ENCODE results near the gene PPP2R2D. TPM values are rescaled to one million over a fixed set of nuclear protein-coding genes. Genes with fewer than 3 reads are reported as not detected.

The PPP2R2D gene
- total and polyA plus RNA-seq, 12 donors = 26.8 to 46.5 (median 35.1) TPM

DNA sequence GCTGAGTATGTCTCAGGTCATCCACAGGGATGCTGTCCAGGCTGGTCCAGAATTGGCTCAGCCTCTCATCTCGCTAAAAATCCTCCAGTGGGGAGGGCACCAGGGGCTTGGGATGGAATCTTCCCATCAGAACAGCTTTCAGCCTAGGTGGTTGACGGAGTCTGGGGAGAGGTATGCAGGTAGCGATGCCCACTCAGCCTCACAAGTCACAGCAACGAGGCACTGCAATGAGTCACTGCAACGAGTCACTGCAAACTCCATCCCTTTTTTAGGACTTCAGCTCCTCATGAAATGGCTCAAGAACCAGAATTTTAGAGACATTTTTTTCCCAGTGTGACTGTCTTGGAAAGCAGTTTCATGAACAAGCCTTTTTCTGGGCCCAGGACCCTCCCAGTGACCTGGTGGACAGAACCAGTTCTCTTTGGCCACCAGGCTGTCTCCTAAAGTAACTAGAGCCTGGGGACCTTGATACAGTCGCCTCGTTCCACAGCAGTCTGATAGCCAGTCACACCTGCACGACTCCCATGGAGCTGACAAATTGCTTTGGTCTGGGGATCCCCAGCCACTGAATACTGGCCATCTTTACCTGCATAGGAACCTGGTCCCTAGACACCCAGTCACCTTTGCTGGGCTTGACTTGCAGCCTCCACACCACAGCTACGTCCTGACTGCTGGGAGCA lies 41.3 kb upstream of the PPP2R2D start:
- no peaks in the 10 kb centered on the region for H3K4me1 ChIP-seq
- 74 to 80% methylated on average over 9 of the region's 9 CpGs for WGBS, 2 donors
- H3K36me3 ChIP-seq = no peaks in the 10 kb centered on the region
- intact Hi-C loops (cut with DNase I) = no loop called here
- H3K4me3 ChIP-seq = no peak overlapping the region
- DNase-seq (no peak), ATAC-seq (no peak)
- H3K27ac ChIP-seq = no peak overlapping the region
- peaks cover 0 to 67% (median 47%) of the 10 kb centered on the region in 7 donors for H3K27me3 ChIP-seq
- TF ChIP-seq, protein P1, sequence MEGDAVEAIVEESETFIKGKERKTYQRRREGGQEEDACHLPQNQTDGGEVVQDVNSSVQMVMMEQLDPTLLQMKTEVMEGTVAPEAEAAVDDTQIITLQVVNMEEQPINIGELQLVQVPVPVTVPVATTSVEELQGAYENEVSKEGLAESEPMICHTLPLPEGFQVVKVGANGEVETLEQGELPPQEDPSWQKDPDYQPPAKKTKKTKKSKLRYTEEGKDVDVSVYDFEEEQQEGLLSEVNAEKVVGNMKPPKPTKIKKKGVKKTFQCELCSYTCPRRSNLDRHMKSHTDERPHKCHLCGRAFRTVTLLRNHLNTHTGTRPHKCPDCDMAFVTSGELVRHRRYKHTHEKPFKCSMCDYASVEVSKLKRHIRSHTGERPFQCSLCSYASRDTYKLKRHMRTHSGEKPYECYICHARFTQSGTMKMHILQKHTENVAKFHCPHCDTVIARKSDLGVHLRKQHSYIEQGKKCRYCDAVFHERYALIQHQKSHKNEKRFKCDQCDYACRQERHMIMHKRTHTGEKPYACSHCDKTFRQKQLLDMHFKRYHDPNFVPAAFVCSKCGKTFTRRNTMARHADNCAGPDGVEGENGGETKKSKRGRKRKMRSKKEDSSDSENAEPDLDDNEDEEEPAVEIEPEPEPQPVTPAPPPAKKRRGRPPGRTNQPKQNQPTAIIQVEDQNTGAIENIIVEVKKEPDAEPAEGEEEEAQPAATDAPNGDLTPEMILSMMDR (IDR thresholded peaks at IDR 0.05) = no peak
- H3K9me3 ChIP-seq = no peaks in the 10 kb centered on the region

DNA sequence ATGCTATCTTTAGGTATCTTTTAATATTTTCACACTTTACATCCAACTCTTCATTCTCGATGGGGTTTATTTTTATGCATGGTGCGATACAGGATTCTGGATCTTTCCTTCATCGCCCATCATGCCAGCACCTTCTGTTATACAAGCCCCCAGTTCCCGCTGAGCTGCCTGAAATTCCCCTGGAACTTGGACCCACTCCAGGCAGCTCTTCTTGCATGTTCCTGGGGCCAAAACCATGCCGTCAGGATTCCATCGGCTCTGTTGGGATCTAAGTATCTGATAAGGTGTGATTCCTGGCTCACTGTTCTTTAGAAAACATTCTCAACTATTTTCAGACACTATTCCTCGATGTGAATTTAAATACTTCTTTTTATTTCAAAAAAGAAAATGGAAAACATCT lies 40.5 kb upstream of the PPP2R2D start:
- ATAC-seq (no peak), DNase-seq (no peak)
- TF ChIP-seq, protein P1 (IDR thresholded peaks at IDR 0.05) = no peak
- Histone ChIP-seq H3K9me3 (no peaks in the 10 kb centered on the region), H3K4me1 (no peaks in the 10 kb centered on the region), H3K4me3 (no peak overlapping the region), H3K36me3 (no peaks in the 10 kb centered on the region), H3K27ac (no peak overlapping the region), H3K27me3 (peaks cover 0 to 68% (median 47%) of the 10 kb centered on the region in 7 donors)
- intact Hi-C loops (cut with DNase I) = no loop called here
- WGBS, 2 donors = 43 to 48% methylated on average over 7 of the region's 7 CpGs

DNA sequence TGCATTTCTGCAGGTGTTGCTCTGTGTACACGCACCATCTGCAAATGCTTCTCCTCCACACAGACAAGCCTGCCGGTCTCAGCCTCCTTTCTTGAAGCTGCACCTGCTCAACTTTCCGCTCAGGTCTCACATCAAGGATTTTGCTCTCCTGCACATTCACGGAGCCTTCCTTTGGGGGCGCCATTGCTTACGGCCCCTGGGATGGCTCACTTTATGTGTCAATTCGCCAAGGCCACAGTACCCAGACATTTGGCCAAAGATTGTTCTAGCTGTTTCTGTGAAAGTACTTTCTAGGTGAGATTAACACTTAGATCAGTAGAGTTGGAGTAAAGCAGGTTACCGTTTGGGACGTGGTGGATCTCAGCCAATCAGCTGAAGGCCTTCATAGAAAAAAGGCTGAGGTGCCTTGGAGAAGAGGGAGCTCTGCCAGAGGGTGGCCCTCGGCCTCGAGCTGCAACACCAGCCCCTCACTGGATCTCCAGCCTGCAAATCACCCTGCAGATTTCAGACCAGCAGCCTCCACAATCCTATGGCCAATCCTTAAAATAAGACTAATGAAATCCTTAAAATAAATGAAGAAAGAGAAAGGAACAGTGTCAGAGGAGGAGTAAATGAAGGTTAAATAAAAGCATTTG lies 39.9 kb upstream of the PPP2R2D start:
- Histone ChIP-seq H3K4me1 (no peaks in the 10 kb centered on the region), H3K36me3 (no peaks in the 10 kb centered on the region), H3K9me3 (no peaks in the 10 kb centered on the region), H3K27ac (no peak overlapping the region), H3K4me3 (no peak overlapping the region), H3K27me3 (peaks cover 0 to 74% (median 42%) of the 10 kb centered on the region in 7 donors)
- ATAC-seq (no peak), DNase-seq (no peak)
- TF ChIP-seq, protein P1 (IDR thresholded peaks at IDR 0.05) = no peak
- 38 to 39% methylated on average over 11 of the region's 11 CpGs for WGBS, 2 donors
- intact Hi-C loops (cut with DNase I) = no loop called here

DNA sequence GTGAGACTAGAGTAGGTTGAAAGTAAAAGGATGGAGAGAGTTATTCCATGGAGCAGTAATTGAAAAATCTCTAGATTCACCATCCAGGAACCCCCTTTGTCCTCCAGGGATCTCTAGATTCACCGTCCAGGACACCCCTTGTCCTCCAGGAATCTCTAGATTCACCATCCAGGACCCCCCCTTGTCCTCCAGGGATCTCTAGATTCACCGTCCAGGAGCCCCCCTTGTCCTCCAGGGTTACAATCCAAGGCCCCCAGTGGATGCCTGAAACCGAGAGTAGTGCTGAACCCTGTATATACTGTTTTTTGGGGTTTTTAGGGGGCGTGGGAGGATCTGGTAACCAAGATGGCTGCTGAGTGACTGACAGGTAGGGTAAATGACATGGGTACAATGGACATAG lies 38.3 kb upstream of the PPP2R2D start:
- no peak overlapping the region for H3K27ac ChIP-seq
- peak in 3 of 8 donors; percentile 77 to 99 (median 79) for ATAC-seq
- H3K4me3 ChIP-seq = no peak overlapping the region
- H3K9me3 ChIP-seq = no peaks in the 10 kb centered on the region
- DNase-seq = no peak
- intact Hi-C loops (cut with DNase I) = no loop called here
- H3K4me1 ChIP-seq = no peaks in the 10 kb centered on the region
- TF ChIP-seq, protein P1 (IDR thresholded peaks at IDR 0.05) = no peak
- H3K36me3 ChIP-seq = no peaks in the 10 kb centered on the region
- H3K27me3 ChIP-seq = peaks cover 0 to 74% (median 30%) of the 10 kb centered on the region in 7 donors
- WGBS, 2 donors = 52 to 79% methylated on average over 4 of the region's 4 CpGs
